GM21619 (cell line): ENCODE measurements around the gene KCNMA1.

Experiments used
- ATAC-seq: cut with Tn5 transposase; IDR thresholded peaks from one replicate; pipeline ENCODE4 v1.9.1; 2021; ENCODE audit not compliant: unreplicated experiment

Gene KCNMA1

DNA sequence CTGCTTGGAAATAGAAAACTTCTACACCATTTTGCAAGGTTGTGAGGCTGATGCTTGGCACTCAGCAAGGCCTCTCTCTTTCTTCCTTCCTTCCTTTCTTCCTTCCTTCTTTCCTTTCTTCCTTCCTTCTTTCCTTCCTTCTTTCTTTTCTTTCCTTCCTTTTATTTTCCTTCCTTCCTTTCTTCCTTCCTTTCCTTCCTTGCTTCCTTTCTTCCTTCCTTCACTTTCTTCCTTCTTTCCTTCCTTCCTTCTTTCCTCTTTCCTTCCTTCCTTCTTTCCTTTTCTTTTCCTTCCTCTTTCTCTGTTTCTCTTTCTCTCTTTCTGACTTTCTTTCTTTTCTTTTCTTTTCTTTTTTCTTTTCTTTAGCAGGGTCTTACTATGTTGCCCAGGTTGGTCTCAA is 460.4 kb downstream of the KCNMA1 start:
- ATAC-seq = no peak

DNA sequence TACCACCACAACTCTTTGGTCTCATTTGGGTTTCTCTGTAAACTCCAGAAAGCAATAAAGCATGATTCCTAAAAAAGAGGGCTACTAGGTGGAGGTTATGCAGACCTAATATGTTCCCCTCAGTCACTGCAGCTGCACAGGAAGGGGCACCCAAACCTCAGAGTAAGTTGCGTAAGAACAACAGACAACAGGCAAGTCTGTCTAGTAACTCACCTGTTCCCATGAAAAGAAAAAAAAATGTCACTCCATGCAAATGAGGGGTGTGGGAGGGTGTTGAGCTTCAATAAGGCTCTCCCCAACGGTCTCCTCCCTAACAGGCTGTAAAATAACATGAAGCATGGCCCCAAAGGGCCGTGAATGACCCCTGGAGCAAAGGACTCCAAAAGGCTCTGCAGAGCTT is 461.4 kb downstream of the KCNMA1 start:
- no peak for ATAC-seq

DNA sequence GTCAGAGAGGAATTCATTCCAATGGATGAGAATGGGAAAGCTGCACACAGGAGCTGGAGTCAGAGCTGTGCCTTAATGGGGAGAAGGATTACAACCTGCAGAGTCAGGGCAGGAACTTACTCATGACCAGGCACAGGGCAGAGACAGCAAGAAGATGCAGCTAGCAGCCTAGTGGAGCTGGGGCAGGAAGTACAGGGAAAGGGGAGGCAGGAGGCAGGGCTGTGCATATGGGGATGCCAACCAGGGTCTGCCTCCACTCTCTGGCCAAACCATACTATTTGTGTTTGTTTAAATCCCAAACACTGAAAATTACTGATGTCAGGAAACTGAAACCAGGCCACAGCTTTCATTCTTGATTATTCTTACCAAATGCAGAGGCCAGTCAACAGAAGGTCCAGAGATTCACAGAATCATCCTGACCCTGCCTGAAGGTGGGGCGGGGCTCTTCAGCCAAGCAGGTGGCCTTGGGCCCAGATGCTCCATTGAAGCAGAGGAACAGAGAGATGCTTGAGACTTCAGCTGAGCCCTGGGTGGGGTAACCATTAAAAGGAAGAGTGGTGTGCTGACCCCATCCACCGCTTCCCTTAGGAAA is 461.9 kb downstream of the KCNMA1 start:
- ATAC-seq = no peak

DNA sequence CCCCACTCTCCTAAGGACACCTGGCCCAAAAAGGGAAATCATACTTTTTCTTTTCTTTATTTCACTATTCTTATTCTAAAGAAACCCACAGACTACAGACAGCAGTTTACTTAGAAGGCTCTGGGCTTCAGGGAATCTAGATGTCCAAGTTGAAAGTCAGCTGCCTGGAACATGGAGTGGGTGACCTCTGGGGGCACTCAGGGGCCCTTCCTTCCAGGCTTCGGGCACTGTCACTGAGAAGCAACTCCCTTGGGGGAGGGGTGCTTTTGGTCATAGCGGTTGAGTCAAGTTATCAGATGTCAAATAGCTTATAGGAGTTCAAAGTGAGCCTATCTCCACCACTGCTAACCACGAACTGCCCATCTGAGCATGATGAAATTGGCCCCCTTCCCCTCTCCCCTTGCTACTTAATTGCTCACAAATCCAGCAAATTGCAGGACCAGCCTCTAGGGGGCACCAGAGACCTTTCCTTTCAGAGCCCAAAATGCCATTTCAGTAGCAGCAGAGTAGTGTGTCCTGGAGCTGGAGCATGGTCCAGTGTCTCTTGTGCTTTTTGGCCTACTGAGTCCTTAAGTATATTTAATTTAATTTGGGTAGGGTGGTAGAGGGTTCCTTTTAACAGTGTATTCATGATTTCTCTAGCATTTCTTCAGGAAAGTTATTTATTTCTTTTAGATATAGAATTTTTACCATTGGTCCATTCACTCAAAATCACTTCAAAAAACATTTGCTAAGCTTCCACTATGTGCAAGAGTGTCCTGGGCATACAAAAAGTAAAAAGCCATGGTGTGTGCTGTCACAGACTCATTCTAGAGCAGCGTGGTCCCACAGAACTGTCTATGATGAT is 463.8 kb downstream of the KCNMA1 start:
- peak; percentile 72 for ATAC-seq

DNA sequence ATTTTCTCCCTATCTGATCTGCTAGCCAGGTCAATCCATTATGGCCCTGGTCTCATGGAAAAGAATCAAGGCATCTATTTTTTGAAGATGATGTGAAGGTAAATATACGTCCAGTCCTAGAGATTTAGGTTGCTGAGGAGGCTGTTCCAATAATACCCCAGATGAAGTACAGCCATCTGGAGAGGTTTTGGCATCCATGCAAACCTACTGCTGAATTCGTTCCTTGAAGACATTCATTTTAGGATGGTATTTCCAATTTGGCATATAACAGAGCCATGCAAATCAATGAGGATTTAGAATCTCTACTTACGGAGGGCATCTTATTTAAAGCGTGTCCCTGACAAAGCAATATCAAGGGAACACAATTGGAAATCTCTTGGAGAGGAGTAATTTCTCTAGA is 465.5 kb downstream of the KCNMA1 start:
- ATAC-seq = no peak

DNA sequence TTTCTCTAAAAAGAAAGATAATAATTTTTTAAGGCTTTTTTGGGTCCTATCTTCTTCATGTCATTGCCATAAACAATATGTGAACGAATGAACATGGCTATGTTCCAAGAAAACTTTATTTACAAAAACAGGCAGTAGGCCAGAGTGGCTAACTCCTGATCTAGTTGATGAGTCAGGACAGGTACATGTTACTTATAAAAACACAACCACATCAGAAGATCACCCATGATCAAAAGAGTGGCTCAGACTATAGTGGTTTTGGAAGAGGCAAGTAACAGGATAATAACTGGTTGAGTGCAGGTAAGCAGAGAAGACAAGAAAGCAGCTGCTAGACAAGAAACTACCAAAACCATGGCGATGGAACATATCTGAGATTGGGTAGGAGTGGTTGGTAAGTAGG is 468.7 kb downstream of the KCNMA1 start:
- ATAC-seq = no peak

DNA sequence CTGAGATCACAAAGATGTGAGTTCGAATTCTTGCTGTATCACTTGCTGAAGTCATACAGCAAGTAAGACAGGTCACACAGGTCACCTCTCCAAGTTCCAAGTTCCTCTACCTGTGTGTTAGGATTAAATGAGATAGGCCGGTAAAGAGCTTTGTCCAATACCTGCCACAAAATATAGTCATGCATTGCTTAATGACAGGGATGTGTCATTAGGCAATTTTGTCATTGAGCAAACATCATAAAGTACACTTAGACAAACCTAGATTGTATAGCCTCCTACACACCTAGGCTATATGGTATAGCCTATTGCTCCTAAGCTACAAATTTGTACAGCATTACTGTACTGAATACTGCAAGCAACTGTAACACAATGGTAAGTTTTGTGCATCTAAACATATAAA is 469.4 kb downstream of the KCNMA1 start:
- ATAC-seq = no peak

DNA sequence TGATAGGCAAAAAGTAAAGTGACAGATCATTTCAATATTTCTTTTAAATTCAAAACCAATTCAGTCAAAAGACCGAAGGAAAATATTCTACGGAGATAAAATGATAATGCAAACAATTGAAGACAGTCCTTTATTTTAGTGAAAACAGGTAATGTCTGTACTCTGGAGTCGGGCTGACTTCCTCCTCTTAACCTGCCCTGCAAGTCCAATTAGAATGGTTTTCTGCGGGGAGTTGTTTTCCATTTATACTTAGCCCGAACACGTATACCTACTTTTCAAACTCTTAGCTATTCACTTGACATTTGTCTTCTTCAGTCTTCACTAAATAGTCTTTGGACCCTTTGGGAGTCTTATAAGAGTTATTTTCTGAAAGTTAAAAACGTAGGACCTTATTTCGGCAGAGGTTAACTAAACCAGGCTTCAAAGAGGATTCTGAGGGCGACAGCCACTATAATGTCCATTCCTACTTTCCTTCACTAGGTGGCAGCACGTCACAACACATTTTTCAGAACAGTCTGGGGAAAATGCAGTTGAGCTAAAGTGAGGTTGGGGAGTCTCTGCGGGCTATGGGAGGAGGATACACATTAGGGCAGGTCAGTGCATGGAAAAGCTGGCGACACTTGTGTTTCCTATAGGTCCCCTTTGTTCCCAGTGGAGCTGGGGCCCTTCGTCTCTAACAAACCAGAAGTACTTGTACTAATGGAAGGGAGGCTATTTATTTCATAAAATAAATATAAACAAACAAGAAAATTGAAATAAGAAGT is 472.0 kb downstream of the KCNMA1 start:
- peak; percentile 83 for ATAC-seq

DNA sequence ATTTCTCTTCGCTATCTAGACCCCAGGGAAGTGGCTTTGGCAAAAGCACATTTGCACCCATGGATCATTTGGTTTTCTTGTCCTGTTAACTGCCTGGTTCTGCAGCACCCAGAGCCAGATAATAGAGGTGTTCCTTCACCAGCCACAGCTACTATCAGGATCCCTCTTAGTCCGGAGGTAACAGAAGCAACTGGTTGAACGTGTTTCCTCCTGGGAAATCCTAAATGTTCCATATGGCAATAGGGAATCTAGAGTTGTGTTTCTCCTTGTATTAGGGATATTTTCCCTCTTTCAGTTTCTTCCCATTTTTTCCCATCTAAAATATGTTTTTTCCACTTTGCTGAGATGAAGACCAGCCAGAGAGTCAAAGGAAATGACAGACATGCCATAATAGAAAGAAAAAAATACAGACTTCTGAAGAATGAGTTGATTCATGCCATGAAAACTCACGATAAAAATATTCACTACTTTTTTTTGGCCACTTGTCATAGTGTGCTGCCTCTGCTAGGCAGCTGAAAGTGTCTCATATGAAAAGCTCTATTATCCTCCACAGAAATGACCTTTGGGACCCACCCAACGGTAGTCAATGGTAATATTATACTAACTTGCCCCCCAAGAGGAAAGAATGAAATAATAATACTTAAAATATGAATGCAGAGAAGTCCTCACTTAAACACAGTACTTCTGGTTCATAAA is 472.8 kb downstream of the KCNMA1 start:
- ATAC-seq = no peak

DNA sequence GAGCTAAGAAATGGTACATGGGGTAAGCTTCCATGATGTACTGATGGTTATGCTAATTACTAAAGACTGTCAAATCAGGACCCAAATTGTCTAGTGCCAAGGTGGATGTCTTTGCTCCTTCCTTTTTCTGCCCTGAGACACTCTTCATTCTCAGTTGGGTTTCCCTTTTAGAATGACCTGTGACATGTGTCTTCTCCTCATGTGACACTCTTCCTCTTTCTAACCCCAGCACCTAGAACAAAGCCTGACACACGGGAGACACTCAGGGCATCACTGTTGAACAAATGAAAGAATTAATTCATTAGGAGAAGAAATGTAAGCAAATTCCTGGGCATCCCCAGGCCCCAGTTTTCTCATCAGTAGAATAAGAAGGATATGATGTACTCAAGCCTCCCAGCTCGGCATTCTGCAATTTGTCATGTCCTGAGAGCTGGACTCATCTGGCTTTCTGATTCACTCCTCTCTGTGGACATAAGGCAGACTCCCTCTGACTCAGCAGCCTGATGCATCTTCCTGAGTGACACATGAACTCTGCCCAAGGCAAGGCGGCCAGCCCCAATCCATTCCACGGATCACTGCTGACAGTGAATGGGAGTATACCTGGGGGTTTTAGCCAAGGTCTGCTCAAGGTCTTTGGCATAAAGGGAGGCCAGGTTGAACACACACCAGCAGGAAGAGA is 473.8 kb downstream of the KCNMA1 start:
- ATAC-seq = no peak

DNA sequence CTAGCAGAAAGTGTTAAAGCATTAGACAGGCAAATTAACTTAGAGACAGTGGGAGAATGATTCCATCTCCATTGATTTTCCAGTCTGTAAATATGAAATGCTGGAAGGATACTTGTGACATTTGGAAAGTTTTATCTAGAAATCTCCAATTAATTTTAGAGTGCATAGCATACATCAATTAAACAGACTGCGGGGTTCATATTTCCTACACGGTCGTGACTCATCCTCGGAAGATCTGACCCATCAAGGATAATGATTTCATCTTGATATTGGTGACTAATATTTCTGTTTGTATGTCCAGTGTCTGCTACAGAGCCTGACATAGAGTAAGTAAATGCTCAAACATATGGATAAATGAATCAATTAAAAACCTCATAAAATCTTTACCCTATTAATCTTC is 474.9 kb downstream of the KCNMA1 start:
- ATAC-seq = no peak

DNA sequence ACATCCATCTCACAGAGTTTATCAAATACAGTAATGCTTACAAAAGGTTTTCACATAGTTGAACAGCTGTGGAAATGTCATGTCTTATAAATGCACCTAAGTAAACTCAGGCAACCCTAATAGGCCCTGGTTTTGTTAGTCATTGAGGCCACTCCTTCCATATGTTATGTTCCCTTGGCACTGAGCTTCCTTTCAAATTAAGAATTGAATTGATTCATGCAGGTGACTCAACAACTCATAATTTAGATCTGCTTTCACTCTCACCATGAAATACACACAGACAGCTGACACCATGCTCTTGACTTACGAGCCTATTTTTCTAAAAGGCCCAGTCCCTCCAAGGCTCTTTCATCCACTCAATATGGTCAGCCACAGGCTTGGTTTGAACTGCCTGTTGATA is 476.9 kb downstream of the KCNMA1 start:
- no peak for ATAC-seq

DNA sequence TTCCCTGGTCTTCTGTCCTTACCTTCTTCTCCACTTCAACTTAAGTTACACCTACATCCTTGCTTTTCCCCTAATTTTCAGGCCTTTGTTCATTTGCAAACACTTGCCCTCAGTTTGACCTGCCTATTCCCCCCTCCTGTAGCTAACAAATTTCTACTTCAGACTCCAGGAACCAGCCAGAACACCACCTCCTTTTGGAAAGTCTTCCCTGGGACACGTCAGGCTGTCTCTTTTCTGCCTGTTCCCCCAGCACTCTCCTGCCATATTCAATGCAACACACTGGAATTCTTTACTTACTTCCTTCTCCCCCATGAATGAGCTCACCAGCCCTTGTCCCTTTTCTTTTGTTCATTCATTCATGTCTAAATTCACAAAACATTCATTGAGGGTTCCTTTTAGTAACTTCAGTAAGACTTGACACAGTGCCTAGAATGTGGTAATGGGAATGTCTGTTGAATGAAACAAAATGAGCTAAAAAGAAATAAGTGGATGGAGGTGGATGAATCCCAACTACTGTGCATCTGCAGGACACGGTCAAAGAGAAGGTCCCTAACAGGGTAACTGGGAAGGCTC is 478.0 kb downstream of the KCNMA1 start:
- no peak for ATAC-seq

DNA sequence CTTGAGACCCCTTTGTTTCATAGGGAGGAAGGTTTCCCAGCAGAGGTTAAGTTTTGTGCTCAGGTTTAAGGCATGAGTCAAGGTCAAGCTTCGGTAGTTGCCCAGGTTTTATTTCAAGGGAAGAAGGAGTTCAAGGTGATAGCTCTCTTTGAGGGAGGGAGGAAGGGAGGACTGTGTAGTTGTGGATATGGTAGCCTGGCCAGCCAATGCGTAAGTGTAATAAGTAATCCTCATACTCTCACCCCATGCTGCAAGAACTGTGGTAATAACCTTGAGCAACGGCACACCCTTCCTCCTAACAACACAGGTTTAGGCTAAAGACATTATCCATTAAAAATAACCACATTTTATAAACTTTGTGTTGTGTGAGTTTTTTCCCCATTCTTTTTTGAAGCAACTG is 478.9 kb downstream of the KCNMA1 start:
- no peak for ATAC-seq

DNA sequence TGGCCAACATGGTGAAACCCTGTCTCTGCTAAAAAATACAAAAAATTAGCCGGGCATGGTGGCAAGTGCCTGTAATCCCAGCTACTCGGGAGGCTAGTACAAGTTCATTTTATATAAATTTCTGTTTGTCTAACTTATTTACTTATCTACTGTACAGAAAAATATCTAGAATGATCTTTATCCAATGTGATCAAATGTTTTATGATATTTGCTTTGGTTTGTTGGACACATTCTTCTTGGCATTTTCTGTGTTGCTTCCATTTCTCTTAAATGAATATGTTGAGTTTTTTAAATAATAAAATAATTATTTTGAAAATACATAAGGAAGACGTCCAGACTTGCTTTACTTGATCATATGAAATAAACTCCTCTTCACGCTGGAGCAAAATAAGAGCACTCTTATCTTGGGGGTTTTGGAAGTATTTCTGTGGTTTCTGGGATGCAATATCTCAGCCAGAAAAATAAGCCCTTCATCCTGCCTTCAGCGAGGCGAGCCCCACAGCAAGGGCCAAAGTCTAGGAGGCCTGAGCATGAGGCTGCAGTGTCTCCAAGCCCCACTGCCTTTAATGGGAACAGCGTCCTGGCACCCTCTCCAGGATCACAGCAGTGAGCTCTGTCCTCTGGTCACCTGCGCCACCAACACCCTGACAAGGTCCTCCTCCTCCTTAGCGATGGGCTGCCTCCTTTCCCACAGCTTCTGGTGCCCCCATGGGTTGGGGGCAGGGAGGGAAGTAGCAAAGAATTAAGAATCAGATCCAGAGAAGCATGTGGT is 480.2 kb downstream of the KCNMA1 start:
- no peak for ATAC-seq

DNA sequence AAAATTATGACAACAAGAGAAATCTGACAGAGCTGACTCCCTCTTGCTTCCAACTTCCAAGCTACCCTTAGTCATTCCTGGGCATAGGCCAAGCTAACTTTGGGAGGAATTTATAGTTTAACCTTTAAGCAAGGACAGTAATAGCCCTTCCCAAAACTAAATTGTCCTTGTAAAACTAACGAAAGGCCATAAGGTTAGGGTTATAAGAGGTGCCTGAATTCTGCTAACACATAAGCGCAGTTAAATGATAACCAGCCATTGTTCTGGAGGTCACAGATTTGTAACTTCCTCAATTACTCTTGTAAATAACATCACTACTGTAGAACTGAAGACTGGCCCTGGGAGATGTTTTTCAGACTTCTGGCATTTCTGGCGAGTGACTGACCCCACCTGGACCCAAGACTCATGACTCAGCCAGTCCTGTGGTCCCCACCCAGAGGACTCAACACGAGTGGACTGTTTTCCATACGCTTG is 481.2 kb downstream of the KCNMA1 start:
- ATAC-seq = no peak

DNA sequence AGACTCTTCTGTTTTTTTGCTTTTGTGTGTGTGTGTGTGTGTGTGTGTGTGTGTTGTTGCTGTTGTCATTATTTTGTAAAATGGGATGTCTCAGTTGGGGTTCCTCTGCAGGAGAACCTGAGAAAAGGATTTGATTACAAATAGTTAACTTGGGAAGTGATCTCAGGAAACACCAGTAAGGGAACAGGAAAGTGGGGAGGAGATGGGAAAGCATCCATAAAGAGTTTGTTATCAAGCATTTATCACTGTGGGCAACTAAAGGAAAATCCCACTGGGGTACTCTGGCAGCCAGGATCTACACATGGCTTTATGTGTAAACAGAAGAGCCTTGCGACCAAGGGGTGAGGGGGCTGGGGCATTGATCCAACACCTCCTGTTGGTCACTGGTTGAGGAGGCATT is 485.4 kb downstream of the KCNMA1 start:
- ATAC-seq = no peak

DNA sequence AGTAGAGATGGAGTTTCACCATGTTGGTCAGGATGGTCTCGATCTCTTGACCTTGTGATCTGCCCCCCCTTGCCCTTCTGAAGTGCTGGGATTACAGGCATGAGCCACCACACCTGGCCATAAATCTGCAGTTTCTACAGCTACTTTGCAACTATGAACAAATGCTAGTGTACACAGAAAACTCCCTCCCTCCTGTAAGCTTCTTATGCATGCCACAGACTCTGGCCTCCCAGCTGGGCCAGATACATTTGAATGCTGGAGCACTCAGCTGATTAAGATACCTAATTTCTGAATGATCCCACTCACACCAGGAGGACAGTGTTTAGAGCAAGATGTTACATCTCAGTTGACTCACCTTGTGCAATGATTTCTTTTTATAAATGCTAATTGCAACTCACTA is 486.2 kb downstream of the KCNMA1 start:
- ATAC-seq = no peak

DNA sequence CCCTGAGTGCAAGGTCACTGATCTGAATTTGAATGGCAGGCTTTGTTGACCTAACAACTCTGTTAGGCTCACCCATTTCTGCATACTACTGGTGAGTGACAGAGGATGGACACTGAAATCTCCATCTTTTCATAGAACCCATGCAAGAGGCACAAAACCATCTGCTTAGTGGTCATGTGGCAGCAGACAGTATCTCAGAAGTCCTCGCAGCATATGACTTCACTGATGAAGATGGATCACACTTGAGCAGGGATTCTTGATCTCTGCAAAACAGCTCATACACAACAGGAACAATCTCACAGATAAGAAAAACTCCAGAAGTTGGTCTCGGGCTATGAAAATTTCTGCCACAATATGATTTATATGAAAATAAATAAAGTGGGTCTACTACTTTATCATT is 487.9 kb downstream of the KCNMA1 start:
- no peak for ATAC-seq

DNA sequence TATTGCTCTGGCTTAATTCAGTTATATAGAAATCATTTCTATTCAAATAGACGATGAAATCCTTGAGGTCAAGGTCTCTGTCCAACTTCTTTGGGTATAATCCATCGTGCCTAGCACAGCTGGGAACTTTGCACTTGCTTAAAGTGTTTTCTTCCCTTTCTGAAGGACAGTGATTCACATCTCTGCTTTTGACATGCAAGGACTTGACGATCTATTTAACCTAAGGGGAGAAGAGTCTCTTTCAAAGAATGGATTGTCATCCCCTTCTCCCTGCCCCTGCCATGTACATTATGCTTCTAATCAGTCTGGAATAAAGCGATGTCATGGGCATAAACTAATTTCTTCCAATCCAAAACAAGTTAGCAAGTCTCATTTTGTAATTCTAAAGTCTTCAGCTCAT is 488.6 kb downstream of the KCNMA1 start:
- ATAC-seq = no peak
